Endometrial microvascular endothelial cells (primary cell): Measurements from ENCODE around the gene ZNF800. TPM values are rescaled to one million over a fixed set of nuclear protein-coding genes. Genes with fewer than 3 reads are reported as not detected.
"Not testable (repeated sequence)": the region's sequence is repeated elsewhere in the genome, so short reads cannot be mapped to it uniquely, and the experiment has no call there.

ENCODE experiments used
- in situ Hi-C: cut with HindIII; loops from 2 replicates; pipeline ENCODE4 v1.10.0; 2017; ENCODE audit warnings: low sequenced_read_pairs, low pct_unique_long_range_greater_than_20kb; ENCODE audit errors: inconsistent ontology term
- total RNA-seq: library from RNA; depleted of rRNA; stranded (reverse); fragments of >200 nt; gene quantifications from one replicate; pipeline ENCODE4 v1.2.3, GENCODE V29; 2015; ENCODE audit errors: inconsistent ontology term

Gene ZNF800
- 16.4 TPM for total RNA-seq

GRCh38 chr7:127392566-127393367 lies at the start of gene ZNF800:
Gene ZNF800, minus strand, starts transcription at chr7:127392708. Its CDS starts 1,151 bp downstream, at chr7:127391557.
- in situ Hi-C loops = no loop called here

GRCh38 chr7:127440206-127440605 lies 47.7 kb upstream of the ZNF800 start:
- in situ Hi-C loops = no loop called here

- in situ Hi-C loops = no loop called here
Observed at GRCh38 chr7:127438836-127439235, 46.3 kb upstream of the ZNF800 start.

- in situ Hi-C loops = no loop called here
Observed at GRCh38 chr7:127437837-127438236, 45.3 kb upstream of the ZNF800 start.

GRCh38 chr7:127437241-127437640 lies 44.7 kb upstream of the ZNF800 start:
- in situ Hi-C loops = no loop called here

- in situ Hi-C loops = not testable (repeated sequence)
Observed at GRCh38 chr7:127429281-127429680, 36.8 kb upstream of the ZNF800 start.

- in situ Hi-C loops = no loop called here
Observed at GRCh38 chr7:127419196-127419595, 26.7 kb upstream of the ZNF800 start.

GRCh38 chr7:127418459-127418858 lies 26.0 kb upstream of the ZNF800 start:
- in situ Hi-C loops = no loop called here

GRCh38 chr7:127417346-127417745 lies 24.8 kb upstream of the ZNF800 start:
- in situ Hi-C loops = no loop called here

GRCh38 chr7:127415060-127415742 lies 22.7 kb upstream of the ZNF800 start:
- in situ Hi-C loops = no loop called here

- in situ Hi-C loops = no loop called here
Observed at GRCh38 chr7:127413962-127414361, 21.5 kb upstream of the ZNF800 start.

GRCh38 chr7:127413326-127413725 lies 20.8 kb upstream of the ZNF800 start:
- in situ Hi-C loops = no loop called here

- in situ Hi-C loops = no loop called here
Observed at GRCh38 chr7:127411176-127411575, 18.7 kb upstream of the ZNF800 start.

- in situ Hi-C loops = no loop called here
Observed at GRCh38 chr7:127409629-127410028, 17.1 kb upstream of the ZNF800 start.

GRCh38 chr7:127404286-127405072 lies 12.0 kb upstream of the ZNF800 start:
- in situ Hi-C loops = no loop called here

GRCh38 chr7:127396184-127396583 lies 3.7 kb upstream of the ZNF800 start:
- in situ Hi-C loops = no loop called here

GRCh38 chr7:127395104-127395503 lies 2.6 kb upstream of the ZNF800 start:
- in situ Hi-C loops = not testable (repeated sequence)

GRCh38 chr7:127393368-127394058 lies 1.0 kb upstream of the ZNF800 start:
- in situ Hi-C loops = no loop called here

GRCh38 chr7:127392182-127392565 lies 334 bp downstream of the ZNF800 start:
- in situ Hi-C loops = no loop called here
